ENCODE measurements around the gene PHTF1. TPM values are rescaled to one million over a fixed set of nuclear protein-coding genes. Genes with fewer than 3 reads are reported as not detected.

Gene PHTF1
- total RNA-seq = 42.7 and 64.9 TPM in 2 replicates
- polyA plus RNA-seq (2012) = 24.7 TPM

- peak; percentile 82 for DNase-seq (ENCODE audit: low read depth)
Observed at GRCh38 chr1:113759333-113760101, at the start of gene PHTF1. PHTF1 (minus strand) TSS chr1:113759486; CDS start chr1:113758703, 783 bp downstream.

GRCh38 chr1:113808450-113809195, 49.3 kb upstream of the PHTF1 start:
- DNase-seq (ENCODE audit: low read depth) = no peak

- DNase-seq (ENCODE audit: low read depth) = no peak
Observed at GRCh38 chr1:113805639-113806038, 46.4 kb upstream of the PHTF1 start.

GRCh38 chr1:113805256-113805531, 45.9 kb upstream of the PHTF1 start:
- no peak for DNase-seq (ENCODE audit: low read depth)

GRCh38 chr1:113804421-113805255, 45.4 kb upstream of the PHTF1 start:
- DNase-seq (ENCODE audit: low read depth) = no peak

- no peak for DNase-seq (ENCODE audit: low read depth)
Observed at GRCh38 chr1:113802367-113803007, 43.2 kb upstream of the PHTF1 start.

GRCh38 chr1:113800487-113800886, 41.2 kb upstream of the PHTF1 start:
- no peak for DNase-seq (ENCODE audit: low read depth)

GRCh38 chr1:113797472-113797871, 38.2 kb upstream of the PHTF1 start:
- no peak for DNase-seq (ENCODE audit: low read depth)

GRCh38 chr1:113793878-113794834, 34.9 kb upstream of the PHTF1 start:
- DNase-seq (ENCODE audit: low read depth) = no peak

- DNase-seq (ENCODE audit: low read depth) = no peak
Observed at GRCh38 chr1:113792986-113793385, 33.7 kb upstream of the PHTF1 start.

GRCh38 chr1:113792471-113792870, 33.2 kb upstream of the PHTF1 start:
- DNase-seq (ENCODE audit: low read depth) = no peak

GRCh38 chr1:113788802-113789201, 29.5 kb upstream of the PHTF1 start:
- no peak for DNase-seq (ENCODE audit: low read depth)

GRCh38 chr1:113787663-113788062, 28.4 kb upstream of the PHTF1 start:
- no peak for DNase-seq (ENCODE audit: low read depth)

- peak; percentile 38 for DNase-seq (ENCODE audit: low read depth)
Observed at GRCh38 chr1:113786069-113786468, 26.8 kb upstream of the PHTF1 start.

- peak; percentile 46 for DNase-seq (ENCODE audit: low read depth)
Observed at GRCh38 chr1:113784104-113784779, 25.0 kb upstream of the PHTF1 start.

GRCh38 chr1:113783254-113784103, 24.2 kb upstream of the PHTF1 start:
- DNase-seq (ENCODE audit: low read depth) = peak; percentile 45

- DNase-seq (ENCODE audit: low read depth) = peak; percentile 25
Observed at GRCh38 chr1:113782406-113782805, 23.1 kb upstream of the PHTF1 start.

- no peak for DNase-seq (ENCODE audit: low read depth)
Observed at GRCh38 chr1:113780374-113781146, 21.3 kb upstream of the PHTF1 start.

Measured in myocyte (in vitro differentiated cells).